Heart left ventricle (tissue), 13 donors: ENCODE results near the gene ZNF878.

Source experiments
- POLR2A ChIP-seq, 2 donors: fragments of 450-650 bp; IDR thresholded peaks; one replicate each; pipeline ENCODE4 v1.6.1; 2017; ENCODE audit warnings: antibody characterized with exemption in 2 of 2, mild to moderate bottlenecking in 2 of 2, moderate library complexity in 2 of 2
- TF ChIP-seq, protein P1 (sequence below), 12 donors: fragments of 200-600 bp; sonication (generic) in 4 of 12; IDR thresholded peaks; one replicate each; pipeline versions ENCODE4 v1.5.0 to v1.8.0; 2018 to 2022; ENCODE audit warnings: antibody characterized with exemption in 12 of 12, mild to moderate bottlenecking in 5 of 12
- donor health status: ischemic (EF 13 %, LVEDD 7.1; RV severe dilation, severe dysfunction).
- donor health status: DM: no; HTN: yes; CAD: no.
- donor health status: DM: no; HTN: no; CAD: no.
- donor health status: ischemic (EF 25% LVEDD 6.9; RV normal size, moderate dysfunction).
- donor health status: ischemic (EF 25% LVEDD 5.7; RV mildly dilated, moderate dysfunction).
- donor health status: ischemic (EF 35%, LVEDD 5.7; RV mildly dilated, moderate dysfunction).
- donor health status: nonischemic (EF 11% LVEDD 7.7; RV severe dilation, severe dysfunction).
- donor health status: DM: yes; HTN: yes; CAD: no.
- donor health status: PGD.
- donor health status: ischemic (EF 29% LVEDD 5.4; RV normal size, mild dysfunction).
- donor health status: nonischemic (EF 23%, LVEDD 6.1; RV moderate dilation, normal function).

DNA sequence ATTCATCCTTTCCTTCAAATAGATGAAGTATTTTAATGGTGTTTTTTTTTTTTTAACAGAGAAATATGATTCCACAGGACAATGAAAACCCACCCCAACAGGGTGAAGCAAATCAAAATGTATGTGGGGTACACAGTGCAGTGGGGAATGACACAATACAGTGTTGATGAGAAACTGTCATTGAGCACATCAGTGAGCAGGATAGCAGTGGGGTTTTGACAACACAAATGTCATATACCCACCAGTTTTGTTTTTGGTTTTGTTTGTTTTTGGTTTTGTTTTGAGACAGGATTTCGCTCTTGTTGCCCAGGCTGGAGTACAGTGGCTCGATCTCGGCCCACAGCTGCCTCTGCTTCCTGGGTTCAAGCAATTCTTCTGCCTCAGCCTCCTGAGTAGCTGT lies 41.0 kb upstream of the ZNF878 start:
- TF ChIP-seq, protein P1, sequence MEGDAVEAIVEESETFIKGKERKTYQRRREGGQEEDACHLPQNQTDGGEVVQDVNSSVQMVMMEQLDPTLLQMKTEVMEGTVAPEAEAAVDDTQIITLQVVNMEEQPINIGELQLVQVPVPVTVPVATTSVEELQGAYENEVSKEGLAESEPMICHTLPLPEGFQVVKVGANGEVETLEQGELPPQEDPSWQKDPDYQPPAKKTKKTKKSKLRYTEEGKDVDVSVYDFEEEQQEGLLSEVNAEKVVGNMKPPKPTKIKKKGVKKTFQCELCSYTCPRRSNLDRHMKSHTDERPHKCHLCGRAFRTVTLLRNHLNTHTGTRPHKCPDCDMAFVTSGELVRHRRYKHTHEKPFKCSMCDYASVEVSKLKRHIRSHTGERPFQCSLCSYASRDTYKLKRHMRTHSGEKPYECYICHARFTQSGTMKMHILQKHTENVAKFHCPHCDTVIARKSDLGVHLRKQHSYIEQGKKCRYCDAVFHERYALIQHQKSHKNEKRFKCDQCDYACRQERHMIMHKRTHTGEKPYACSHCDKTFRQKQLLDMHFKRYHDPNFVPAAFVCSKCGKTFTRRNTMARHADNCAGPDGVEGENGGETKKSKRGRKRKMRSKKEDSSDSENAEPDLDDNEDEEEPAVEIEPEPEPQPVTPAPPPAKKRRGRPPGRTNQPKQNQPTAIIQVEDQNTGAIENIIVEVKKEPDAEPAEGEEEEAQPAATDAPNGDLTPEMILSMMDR (IDR thresholded peaks at IDR 0.05) = no peak
- no peak for TF ChIP-seq POLR2A (IDR thresholded peaks at IDR 0.05)
